A549 (cell line): ENCODE results near the gene PRR5. TPM values are rescaled to one million over a fixed set of nuclear protein-coding genes. Genes with fewer than 3 reads are reported as not detected.

Experiments used
- ATAC-seq, 2 experiments: fragments of 200-7000 bp in 1 of 2; fragments of >200 bp in 1 of 2; cut with Nextera tagmentation in 1 of 2; cut with Tn5 transposase in 1 of 2; 3 replicates each; pipeline versions ENCODE4 v1.8.0 to v1.9.1; 2018 to 2020; ENCODE audit warnings: mild to moderate bottlenecking in 1 of 2, moderate library complexity in 1 of 2
- CTCF ChIA-PET: fragments of 300-600 bp; sonication (Branson Sonifier 250); formaldehyde crosslinking; extraction: SDS; loops from one replicate; lab custom pipeline; 2021; ENCODE audit warnings: antibody characterized with exemption, inconsistent platforms; lab: Yijun Ruan, JAX
- POLR2A ChIA-PET: fragments of 350-600 bp; formaldehyde crosslinking; extraction: SDS; loops from one replicate; lab custom pipeline; 2021; ENCODE audit warnings: antibody characterized with exemption, inconsistent platforms; lab: Yijun Ruan, JAX
- DNase-seq, 2 experiments: peaks; one replicate each; pipeline versions ENCODE4 v3.0.0 to v3.0.0-alpha.2; 2011 to 2016; ENCODE audit warnings: low read depth in 1 of 2, low spot score in 1 of 2
- FAIRE-seq: peaks from 2 replicates; lab custom pipeline; 2011; peaks lifted over from hg19 to GRCh38; lab: Jason Lieb, UNC
- H3K27ac ChIP-seq, 2 experiments: fragments of >200 bp; sonication (Bioruptor Twin); formaldehyde crosslinking; 3 replicates each; pipeline ENCODE4 v1.5.1; 2016 to 2017
- H3K4me1 ChIP-seq: fragments of >200 bp; sonication (Bioruptor Twin); formaldehyde crosslinking; 3 replicates; pipeline ENCODE4 v1.6.1; 2016
- H3K4me2 ChIP-seq: fragments of >200 bp; sonication (Bioruptor Twin); formaldehyde crosslinking; 3 replicates; pipeline ENCODE4 v1.6.1; 2016
- H3K4me3 ChIP-seq: fragments of >200 bp; sonication (Bioruptor Twin); formaldehyde crosslinking; 3 replicates; pipeline ENCODE4 v1.5.1; 2016
- H3K9me3 ChIP-seq: fragments of >200 bp; sonication (Bioruptor Twin); formaldehyde crosslinking; 3 replicates; pipeline ENCODE4 v1.6.1; 2016
- BCL3 ChIP-seq: fragments of >200 bp; sonication (Bioruptor Twin); formaldehyde crosslinking; IDR thresholded peaks from 3 replicates; pipeline ENCODE4 v1.6.1; 2016
- BHLHE40 ChIP-seq: IDR thresholded peaks from 2 replicates; pipeline ENCODE4 v1.6.1; 2012; ENCODE audit warnings: low read depth, low read length, inconsistent platforms
- CEBPB ChIP-seq, 2 experiments: fragments of >200 bp in 1 of 2; sonication (Bioruptor Twin) in 1 of 2; formaldehyde crosslinking in 1 of 2; IDR thresholded peaks; 2 replicates each; pipeline ENCODE4 v1.6.1; 2012 to 2016
- CHD2 ChIP-seq: fragments of 150-350 bp; IDR thresholded peaks from 2 replicates; pipeline ENCODE4 v1.6.1; 2014; ENCODE audit warnings: low read length; ENCODE audit not compliant: partially characterized antibody
- CHD4 ChIP-seq: fragments of 200-600 bp; sonication (generic); IDR thresholded peaks from 2 replicates; pipeline ENCODE4 v1.6.1; 2016; ENCODE audit warnings: antibody characterized with exemption, mild to moderate bottlenecking, borderline replicate concordance
- E2F6 ChIP-seq: IDR thresholded peaks from 2 replicates; pipeline ENCODE4 v1.6.1; 2012; ENCODE audit warnings: low read depth, borderline replicate concordance
- EHF ChIP-seq: fragments of 250-450 bp; sonication (Bioruptor Pico); IDR thresholded peaks from 2 replicates; pipeline ENCODE4 v1.5.0; 2020; ENCODE audit warnings: mild to moderate bottlenecking
- ELK1 ChIP-seq: fragments of 150-350 bp; IDR thresholded peaks from 2 replicates; pipeline ENCODE4 v1.6.1; 2014; ENCODE audit warnings: low read depth, mild to moderate bottlenecking, low read length
- EP300 ChIP-seq, 2 experiments: fragments of >200 bp; sonication (Bioruptor Twin); formaldehyde crosslinking; IDR thresholded peaks; 2 replicates in 1 of 2; 3 replicates in 1 of 2; pipeline ENCODE4 v1.6.1; 2016 to 2017
- FOSB ChIP-seq: fragments of 250-450 bp; sonication (Bioruptor Pico); IDR thresholded peaks from 2 replicates; pipeline ENCODE4 v1.5.0; 2020; ENCODE audit warnings: mild to moderate bottlenecking, moderate library complexity
- FOSL2 ChIP-seq, 2 experiments: fragments of 450-650 bp in 1 of 2; fragments of >200 bp in 1 of 2; sonication (Bioruptor Twin) in 1 of 2; formaldehyde crosslinking; IDR thresholded peaks; 2 replicates each; pipeline versions ENCODE4 v1.5.0 to v1.6.1; 2016 to 2020; ENCODE audit warnings: mild to moderate bottlenecking in 1 of 2, moderate library complexity in 1 of 2
- FOXS1 ChIP-seq: fragments of 250-450 bp; sonication (Bioruptor Pico); IDR thresholded peaks from 2 replicates; pipeline ENCODE4 v1.5.0; 2020; ENCODE audit warnings: mild to moderate bottlenecking, moderate library complexity
- HES2 ChIP-seq: fragments of >200 bp; sonication (Bioruptor Twin); formaldehyde crosslinking; IDR thresholded peaks from 2 replicates; pipeline ENCODE4 v1.6.1; 2016
- HMGXB4 ChIP-seq: fragments of 250-450 bp; sonication (Bioruptor Pico); IDR thresholded peaks from 2 replicates; pipeline ENCODE4 v1.5.0; 2021; ENCODE audit warnings: mild to moderate bottlenecking, moderate library complexity, borderline replicate concordance
- MYC ChIP-seq: IDR thresholded peaks from 2 replicates; pipeline ENCODE4 v1.6.1; 2012; ENCODE audit warnings: mild to moderate bottlenecking, inconsistent platforms, low read length, improper control_type of control experiment, borderline replicate concordance
- NPAS2 ChIP-seq: fragments of 250-450 bp; sonication (Bioruptor Pico); IDR thresholded peaks from 2 replicates; pipeline ENCODE4 v1.8.0; 2022; ENCODE audit warnings: mild to moderate bottlenecking, moderate library complexity, borderline replicate concordance
- POLR2A ChIP-seq: IDR thresholded peaks from 2 replicates; pipeline ENCODE4 v1.6.1; 2012; ENCODE audit warnings: mild to moderate bottlenecking, low read length
- RCOR1 ChIP-seq: fragments of 150-350 bp; IDR thresholded peaks from 2 replicates; pipeline ENCODE4 v1.6.1; 2014; ENCODE audit warnings: antibody characterized with exemption, low read length, low read depth
- REST ChIP-seq: fragments of 200-600 bp; sonication (generic); IDR thresholded peaks from 2 replicates; pipeline ENCODE4 v1.6.1; 2016; ENCODE audit warnings: antibody characterized with exemption, mild to moderate bottlenecking, moderate library complexity
- RNF2 ChIP-seq: fragments of 200-600 bp; sonication (generic); IDR thresholded peaks from 2 replicates; pipeline ENCODE4 v1.6.1; 2016; ENCODE audit warnings: low read depth, mild to moderate bottlenecking, antibody characterized with exemption, moderate library complexity, borderline replicate concordance
- SMC3 ChIP-seq: fragments of >200 bp; sonication (Bioruptor Twin); formaldehyde crosslinking; IDR thresholded peaks from 3 replicates; pipeline ENCODE4 v1.6.1; 2018; ENCODE audit warnings: inconsistent platforms
- TP53 ChIP-seq: fragments of 250-450 bp; sonication (Bioruptor Pico); IDR thresholded peaks from 2 replicates; pipeline ENCODE4 v1.5.0; 2021; ENCODE audit warnings: mild to moderate bottlenecking, moderate library complexity
- ZC3H11A ChIP-seq: fragments of 450-650 bp; IDR thresholded peaks from 2 replicates; pipeline ENCODE4 v1.6.1; 2014; ENCODE audit warnings: antibody characterized with exemption, mild to moderate bottlenecking
- ZFP36 ChIP-seq: fragments of 450-650 bp; IDR thresholded peaks from 2 replicates; pipeline ENCODE4 v1.6.1; 2014; ENCODE audit warnings: borderline replicate concordance; ENCODE audit not compliant: partially characterized antibody
- ZSCAN20 ChIP-seq: fragments of 250-450 bp; sonication (Bioruptor Pico); IDR thresholded peaks from 2 replicates; pipeline ENCODE4 v1.8.0; 2022; ENCODE audit warnings: mild to moderate bottlenecking, moderate library complexity
- WGBS: methylation state at CpG from one replicate; pipeline ENCODE4 v1.1.6; 2017; ENCODE audit errors: missing lambda C conversion rate; 5-methylcytosine and 5-hydroxymethylcytosine counted together
- polyA plus RNA-seq, 4 experiments: library from polyadenylated mRNA; depleted of rRNA in 3 of 4; stranded (reverse); fragments of >200 nt; fragmentation: RNase III in 1 of 4; extraction: RNeasy Plus Mini Kit Qiagen cat#74134 plus additional on column Dnase treatment in 1 of 4; gene quantifications; 2 replicates in 3 of 4; 3 replicates in 1 of 4; pipeline ENCODE4 v1.2.3, GENCODE V29; 2011 to 2017

PRR5 gene
- polyA plus RNA-seq, 2 of the 4 experiments (the other 2 are of a cell fraction) = 7.1 to 19.5 TPM

- ChIA-PET POLR2A (no interaction called here), CTCF (no interaction called here)
- Histone ChIP-seq H3K27ac (no peak overlapping the region), H3K4me1 (peaks cover 4% of the 10 kb centered on the region; the same call in 2 of the 3 replicates), H3K9me3 (no peaks in the 10 kb centered on the region), H3K4me2 (no peak overlapping the region), H3K4me3 (no peak overlapping the region)
- ATAC-seq = no peak
- 65% methylated on average over 9 of the region's 9 CpGs for WGBS
- FAIRE-seq = no peak
- TF ChIP-seq BHLHE40 = no peak
- no peak for TF ChIP-seq CHD4
- no peak for TF ChIP-seq HMGXB4 (CRISPR knock-in tag)
- TF ChIP-seq ZC3H11A = no peak
- TF ChIP-seq ZSCAN20 = no peak
- TF ChIP-seq RNF2 = no peak
- no peak for TF ChIP-seq SMC3
- no peak for TF ChIP-seq TP53 (CRISPR knock-in tag)
- no peak for DNase-seq
Measured at GRCh38 chr22:44755956-44756361, 54.0 kb downstream of the PRR5 start.

GRCh38 chr22:44758344-44758973 is 56.5 kb downstream of the PRR5 start:
- 70% methylated on average over 9 of the region's 11 CpGs for WGBS
- no peak overlapping the region for H3K27ac ChIP-seq
- no peak overlapping the region for H3K4me2 ChIP-seq
- ChIA-PET CTCF (no interaction called here), POLR2A (no interaction called here)
- TF ChIP-seq ELK1 (no peak), POLR2A (no peak), E2F6 (no peak), FOSB (CRISPR knock-in tag) (no peak), BCL3 (no peak), REST (no peak), ZC3H11A (no peak), EHF (CRISPR knock-in tag) (no peak), CHD2 (no peak), FOSL2 (IDR thresholded peaks at IDR 0.05) (no peak), FOSL2 (CRISPR knock-in tag; IDR thresholded peaks at IDR 0.05) (no peak), EP300 (IDR thresholded peaks at IDR 0.05) (no peak), HES2 (no peak), NPAS2 (CRISPR knock-in tag) (no peak), MYC (no peak), CEBPB (IDR thresholded peaks at IDR 0.05) (no peak), ZFP36 (no peak), RCOR1 (no peak), FOXS1 (no peak), TP53 (CRISPR knock-in tag) (no peak)
- no peak overlapping the region for H3K4me3 ChIP-seq
- no peak for DNase-seq
- no peak for FAIRE-seq
- H3K4me1 ChIP-seq = peaks cover 4% of the 10 kb centered on the region; the same call in 2 of the 3 replicates
- H3K9me3 ChIP-seq = no peaks in the 10 kb centered on the region
- ATAC-seq = peak; percentile 41 to 59; a peak in 4 of 6 replicates
